ENCODE data around the gene THADA. TPM values are rescaled to one million over a fixed set of nuclear protein-coding genes. Genes with fewer than 3 reads are reported as not detected.
"Not testable (repeated sequence)": the region's sequence is repeated elsewhere in the genome, so short reads cannot be mapped to it uniquely, and the experiment has no call there.

Gene THADA
- total RNA-seq, 1 donor, result 39.4 TPM

DNA sequence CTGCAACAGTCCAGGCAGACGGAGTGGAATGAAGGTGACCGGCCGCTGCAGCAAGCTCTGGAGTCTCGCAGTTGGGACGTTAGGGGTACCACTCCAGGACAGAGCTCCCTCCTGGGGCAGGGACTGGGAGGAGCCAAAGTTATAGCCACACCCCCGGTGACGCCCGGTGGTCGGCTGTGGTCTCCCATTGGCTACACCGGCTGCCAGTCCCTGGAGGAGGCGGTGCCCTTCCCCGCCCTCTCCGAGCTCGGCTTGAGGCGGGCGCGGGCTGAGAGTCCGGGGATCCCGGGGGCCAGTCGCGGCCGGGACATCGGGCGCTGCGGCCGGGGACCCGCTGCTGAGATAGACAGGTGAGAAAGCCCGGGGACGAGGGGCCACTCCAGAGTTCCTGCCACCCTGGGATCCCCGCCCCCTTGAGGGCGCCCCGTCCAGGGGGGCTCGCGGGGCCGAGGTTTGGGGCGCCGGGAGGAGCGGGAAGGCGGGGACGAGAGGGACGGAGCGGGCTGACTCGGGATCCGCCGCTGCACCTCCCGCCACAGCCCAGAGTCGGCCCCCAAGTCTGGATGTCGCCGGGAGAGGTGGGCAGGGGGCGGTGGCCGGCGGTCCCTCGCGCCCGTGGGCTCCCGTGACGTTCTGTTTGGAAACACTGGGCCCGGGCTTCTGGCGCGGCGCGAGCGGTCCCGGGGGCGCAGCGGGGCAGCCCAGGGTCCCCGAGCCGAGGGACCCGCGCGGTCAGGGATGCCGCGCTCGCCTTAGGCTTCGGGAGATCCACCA, 41.4 kb upstream of the THADA start, which contains the start of gene PLEKHH2:
Gene PLEKHH2 (plus strand): TSS at position 231 of the 774 bp plus-strand sequence. CDS start 7,414 bp downstream, outside the sequence.
- Histone ChIP-seq H3K27me3 (ENCODE audit: insufficient read depth, low read length) (no peaks in the 10 kb centered on the region), H2AFZ (ENCODE audit: low read length) (peak within 1 kb of the TSS; percentile 98), H3K4me2 (ENCODE audit: insufficient read depth, low read length) (peak within 1 kb of the TSS; percentile 98), H3K36me3 (ENCODE audit: insufficient read depth, low read length) (no peaks in the 10 kb centered on the region), H3K4me1 (ENCODE audit: insufficient read depth, low read length) (peaks cover 27% of the 10 kb centered on the region), H3K27ac (ENCODE audit: low read depth, low read length) (peak within 1 kb of the TSS; percentile 46), H3K79me2 (ENCODE audit: insufficient read depth, low read length) (no peaks in the 10 kb centered on the region), H3K4me3 (ENCODE audit: insufficient read depth, low read length) (peak within 1 kb of the TSS; percentile 87), H4K20me1 (ENCODE audit: insufficient read depth, low read length) (no peaks in the 10 kb centered on the region), H3K9me3 (ENCODE audit: low read depth, low read length) (no peaks in the 10 kb centered on the region)
- peak; percentile 97 for DNase-seq (ENCODE audit: insufficient read length, low spot score, missing footprints)
- TF ChIP-seq, protein P1, sequence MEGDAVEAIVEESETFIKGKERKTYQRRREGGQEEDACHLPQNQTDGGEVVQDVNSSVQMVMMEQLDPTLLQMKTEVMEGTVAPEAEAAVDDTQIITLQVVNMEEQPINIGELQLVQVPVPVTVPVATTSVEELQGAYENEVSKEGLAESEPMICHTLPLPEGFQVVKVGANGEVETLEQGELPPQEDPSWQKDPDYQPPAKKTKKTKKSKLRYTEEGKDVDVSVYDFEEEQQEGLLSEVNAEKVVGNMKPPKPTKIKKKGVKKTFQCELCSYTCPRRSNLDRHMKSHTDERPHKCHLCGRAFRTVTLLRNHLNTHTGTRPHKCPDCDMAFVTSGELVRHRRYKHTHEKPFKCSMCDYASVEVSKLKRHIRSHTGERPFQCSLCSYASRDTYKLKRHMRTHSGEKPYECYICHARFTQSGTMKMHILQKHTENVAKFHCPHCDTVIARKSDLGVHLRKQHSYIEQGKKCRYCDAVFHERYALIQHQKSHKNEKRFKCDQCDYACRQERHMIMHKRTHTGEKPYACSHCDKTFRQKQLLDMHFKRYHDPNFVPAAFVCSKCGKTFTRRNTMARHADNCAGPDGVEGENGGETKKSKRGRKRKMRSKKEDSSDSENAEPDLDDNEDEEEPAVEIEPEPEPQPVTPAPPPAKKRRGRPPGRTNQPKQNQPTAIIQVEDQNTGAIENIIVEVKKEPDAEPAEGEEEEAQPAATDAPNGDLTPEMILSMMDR (IDR thresholded peaks at IDR 0.05; ENCODE audit: extremely low read depth, low read depth, low read length), result no peak

GRCh38 chr2:43636621-43637020, 40.8 kb upstream of the THADA start:
- Histone ChIP-seq H3K36me3 (ENCODE audit: insufficient read depth, low read length) (no peaks in the 10 kb centered on the region), H3K4me3 (ENCODE audit: insufficient read depth, low read length) (peak overlapping the region; percentile 87), H3K27ac (ENCODE audit: low read depth, low read length) (no peak overlapping the region), H4K20me1 (ENCODE audit: insufficient read depth, low read length) (no peaks in the 10 kb centered on the region), H3K4me1 (ENCODE audit: insufficient read depth, low read length) (peaks cover 27% of the 10 kb centered on the region), H3K4me2 (ENCODE audit: insufficient read depth, low read length) (peak overlapping the region; percentile 98), H2AFZ (ENCODE audit: low read length) (peak overlapping the region; percentile 98), H3K9me3 (ENCODE audit: low read depth, low read length) (no peaks in the 10 kb centered on the region), H3K79me2 (ENCODE audit: insufficient read depth, low read length) (no peaks in the 10 kb centered on the region), H3K27me3 (ENCODE audit: insufficient read depth, low read length) (no peaks in the 10 kb centered on the region)
- no peak for DNase-seq (ENCODE audit: insufficient read length, low spot score, missing footprints)
- TF ChIP-seq, protein P1 (IDR thresholded peaks at IDR 0.05; ENCODE audit: extremely low read depth, low read depth, low read length), result no peak

DNA sequence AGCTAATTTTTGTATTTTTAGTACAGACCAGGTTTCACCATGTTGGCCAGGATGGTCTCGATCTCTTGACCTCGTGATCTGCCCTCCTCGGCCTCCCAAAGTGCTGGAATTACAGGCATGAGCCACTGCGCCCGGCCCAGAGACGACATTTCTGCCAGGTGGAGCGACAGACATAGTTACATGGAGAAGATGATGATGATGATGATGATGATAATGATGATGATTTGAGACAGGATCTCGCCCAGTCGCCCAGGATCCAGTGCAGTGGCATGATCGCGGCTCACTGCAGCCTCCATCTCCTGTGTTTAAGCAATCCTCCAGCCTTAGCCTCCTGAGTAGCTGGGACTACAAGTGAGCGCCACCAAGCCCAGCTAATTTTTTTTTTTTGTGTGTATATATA, 40.3 kb upstream of the THADA start:
- H4K20me1 ChIP-seq (ENCODE audit: insufficient read depth, low read length); H3K79me2 ChIP-seq (ENCODE audit: insufficient read depth, low read length); H3K4me2 ChIP-seq (ENCODE audit: insufficient read depth, low read length); H3K36me3 ChIP-seq (ENCODE audit: insufficient read depth, low read length); H3K27me3 ChIP-seq (ENCODE audit: insufficient read depth, low read length); DNase-seq (ENCODE audit: insufficient read length, low spot score, missing footprints); H3K27ac ChIP-seq (ENCODE audit: low read depth, low read length); H3K9me3 ChIP-seq (ENCODE audit: low read depth, low read length); H2AFZ ChIP-seq (ENCODE audit: low read length); H3K4me3 ChIP-seq (ENCODE audit: insufficient read depth, low read length): not testable (repeated sequence)
- H3K4me1 ChIP-seq (ENCODE audit: insufficient read depth, low read length), result peaks cover 27% of the 10 kb centered on the region

GRCh38 chr2:43634604-43635306, 38.9 kb upstream of the THADA start:
- no peaks in the 10 kb centered on the region for H3K9me3 ChIP-seq (ENCODE audit: low read depth, low read length)
- no peaks in the 10 kb centered on the region for H3K79me2 ChIP-seq (ENCODE audit: insufficient read depth, low read length)
- peak overlapping the region; percentile 83 for H3K27ac ChIP-seq (ENCODE audit: low read depth, low read length)
- peak overlapping the region; percentile 30 for H3K4me3 ChIP-seq (ENCODE audit: insufficient read depth, low read length)
- no peaks in the 10 kb centered on the region for H4K20me1 ChIP-seq (ENCODE audit: insufficient read depth, low read length)
- H3K36me3 ChIP-seq (ENCODE audit: insufficient read depth, low read length), result no peaks in the 10 kb centered on the region
- H3K27me3 ChIP-seq (ENCODE audit: insufficient read depth, low read length), result no peaks in the 10 kb centered on the region
- peak; percentile 82 for DNase-seq (ENCODE audit: insufficient read length, low spot score, missing footprints)
- H2AFZ ChIP-seq (ENCODE audit: low read length), result peak overlapping the region; percentile 43
- TF ChIP-seq, protein P1 (IDR thresholded peaks at IDR 0.05; ENCODE audit: extremely low read depth, low read depth, low read length), result no peak
- H3K4me1 ChIP-seq (ENCODE audit: insufficient read depth, low read length), result peaks cover 27% of the 10 kb centered on the region
- peak overlapping the region; percentile 73 for H3K4me2 ChIP-seq (ENCODE audit: insufficient read depth, low read length)

Measured in osteoblast (primary cell).